PFSK-1 (cell line): ENCODE measurements around the gene AP1B1.

Experiments used
- POLR2AphosphoS5 ChIP-seq: IDR thresholded peaks from 2 replicates; pipeline ENCODE4 v1.6.1; 2012; ENCODE audit warnings: low read depth, mild to moderate bottlenecking, control low read depth, low read length, moderate library complexity
- REST ChIP-seq, 2 experiments: IDR thresholded peaks; 2 replicates each; pipeline versions ENCODE4 v1.6.1 to v1.8.0; 2011 to 2012; ENCODE audit warnings: low read depth in 2 of 2, low read length in 2 of 2, control low read depth in 1 of 2, inconsistent platforms in 1 of 2, mild to moderate bottlenecking in 1 of 2, moderate library complexity in 1 of 2; ENCODE audit not compliant: insufficient read depth in 1 of 2
- SIN3A ChIP-seq: IDR thresholded peaks from 2 replicates; pipeline ENCODE4 v1.6.1; 2012; ENCODE audit warnings: mild to moderate bottlenecking, low read length, moderate library complexity, borderline replicate concordance; ENCODE audit not compliant: insufficient read depth
- TAF1 ChIP-seq: IDR thresholded peaks from 2 replicates; pipeline ENCODE4 v1.6.1; 2012; ENCODE audit warnings: low read length, control low read depth, borderline replicate concordance; ENCODE audit not compliant: insufficient read depth

GRCh38 chr22:29292379-29292778 is 96.0 kb downstream of the AP1B1 start:
- no peak for TF ChIP-seq TAF1
- TF ChIP-seq REST (IDR thresholded peaks at IDR 0.05; ENCODE audit: insufficient read depth in 1 of 2, low read depth in 2 of 2, low read length in 2 of 2), result no peak
- TF ChIP-seq POLR2AphosphoS5, result no peak
- no peak for TF ChIP-seq SIN3A
